Hepatocyte (in vitro differentiated cells): ENCODE results near the gene TRMT2B.

Experiments used
- EZH2phosphoT487 ChIP-seq: fragments of 200-600 bp; sonication (generic); IDR thresholded peaks from one replicate; pipeline ENCODE4 v1.6.1; 2018; ENCODE audit warnings: antibody characterized with exemption, mild to moderate bottlenecking, low read depth, moderate library complexity; ENCODE audit not compliant: unreplicated experiment, severe bottlenecking
- TF ChIP-seq, protein P1 (sequence below): fragments of 200-600 bp; sonication (generic); IDR thresholded peaks from 2 replicates; pipeline ENCODE4 v1.5.1; 2016; ENCODE audit warnings: antibody characterized with exemption, mild to moderate bottlenecking; ENCODE audit not compliant: poor library complexity

GRCh38 chrX:101097546-101098453 lies 45.9 kb upstream of the TRMT2B start, which contains the start of gene CENPI:
- TF ChIP-seq, protein P1, sequence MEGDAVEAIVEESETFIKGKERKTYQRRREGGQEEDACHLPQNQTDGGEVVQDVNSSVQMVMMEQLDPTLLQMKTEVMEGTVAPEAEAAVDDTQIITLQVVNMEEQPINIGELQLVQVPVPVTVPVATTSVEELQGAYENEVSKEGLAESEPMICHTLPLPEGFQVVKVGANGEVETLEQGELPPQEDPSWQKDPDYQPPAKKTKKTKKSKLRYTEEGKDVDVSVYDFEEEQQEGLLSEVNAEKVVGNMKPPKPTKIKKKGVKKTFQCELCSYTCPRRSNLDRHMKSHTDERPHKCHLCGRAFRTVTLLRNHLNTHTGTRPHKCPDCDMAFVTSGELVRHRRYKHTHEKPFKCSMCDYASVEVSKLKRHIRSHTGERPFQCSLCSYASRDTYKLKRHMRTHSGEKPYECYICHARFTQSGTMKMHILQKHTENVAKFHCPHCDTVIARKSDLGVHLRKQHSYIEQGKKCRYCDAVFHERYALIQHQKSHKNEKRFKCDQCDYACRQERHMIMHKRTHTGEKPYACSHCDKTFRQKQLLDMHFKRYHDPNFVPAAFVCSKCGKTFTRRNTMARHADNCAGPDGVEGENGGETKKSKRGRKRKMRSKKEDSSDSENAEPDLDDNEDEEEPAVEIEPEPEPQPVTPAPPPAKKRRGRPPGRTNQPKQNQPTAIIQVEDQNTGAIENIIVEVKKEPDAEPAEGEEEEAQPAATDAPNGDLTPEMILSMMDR, result no peak
- no peak for TF ChIP-seq EZH2phosphoT487
